Spleen (tissue), 11 donors: ENCODE measurements around the gene CGB5. TPM values are rescaled to one million over a fixed set of nuclear protein-coding genes. Genes with fewer than 3 reads are reported as not detected.

Experiments used
- DNase-seq: peaks from one replicate; pipeline ENCODE4 v3.0.0-alpha.2; 2020
- H3K27ac ChIP-seq, 8 donors: fragments of 200-600 bp; sonication (generic) in 7 of 8; 1 replicate in 4 of 8; 2 replicates in 4 of 8; pipeline versions ENCODE4 v1.5.0 to v1.8.0; 2016 to 2021; ENCODE audit warnings: inconsistent platforms in 4 of 8, mild to moderate bottlenecking in 4 of 8, moderate library complexity in 1 of 8
- H3K27me3 ChIP-seq, 7 donors: fragments of 200-600 bp; sonication (generic) in 6 of 7; replicated peaks in 1 of 7; 1 replicate in 4 of 7; 2 replicates in 3 of 7; pipeline versions ENCODE4 v1.5.0 to v1.8.0; 2016 to 2021; ENCODE audit warnings: inconsistent platforms in 3 of 7, mild to moderate bottlenecking in 1 of 7
- H3K36me3 ChIP-seq, 6 donors: fragments of 200-600 bp; sonication (generic) in 5 of 6; 1 replicate in 4 of 6; 2 replicates in 2 of 6; pipeline versions ENCODE4 v1.5.0 to v1.8.0; 2016 to 2021; ENCODE audit warnings: inconsistent platforms in 2 of 6
- H3K4me1 ChIP-seq, 6 donors: fragments of 200-600 bp; sonication (generic) in 5 of 6; 1 replicate in 3 of 6; 2 replicates in 3 of 6; pipeline versions ENCODE4 v1.5.0 to v1.8.0; 2016 to 2021; ENCODE audit warnings: inconsistent platforms in 3 of 6
- H3K4me3 ChIP-seq, 8 donors: fragments of 200-600 bp; sonication (generic) in 7 of 8; 1 replicate in 4 of 8; 2 replicates in 4 of 8; pipeline versions ENCODE4 v1.5.0 to v1.8.0; 2016 to 2021; ENCODE audit warnings: inconsistent platforms in 4 of 8, mild to moderate bottlenecking in 4 of 8, moderate library complexity in 2 of 8
- H3K9me3 ChIP-seq, 8 donors: fragments of 200-600 bp; sonication (generic) in 7 of 8; 1 replicate in 4 of 8; 2 replicates in 4 of 8; pipeline versions ENCODE4 v1.5.0 to v1.8.0; 2016 to 2021; ENCODE audit warnings: inconsistent platforms in 4 of 8
- CTCF ChIP-seq, 11 experiments: fragments of 200-600 bp in 7 of 11; fragments of 450-650 bp in 4 of 11; sonication (generic) in 4 of 11; IDR thresholded peaks in 8 of 11; conservative IDR thresholded peaks in 3 of 11; 1 replicate in 7 of 11; 2 replicates in 4 of 11; pipeline versions ENCODE4 v1.4.0 to v1.8.0; 2016 to 2021; ENCODE audit warnings: antibody characterized with exemption in 11 of 11, inconsistent platforms in 4 of 11, mild to moderate bottlenecking in 1 of 11
- POLR2A ChIP-seq, 3 donors: fragments of 450-650 bp; IDR thresholded peaks; one replicate each; pipeline ENCODE4 v1.5.1; 2017; ENCODE audit warnings: antibody characterized with exemption in 3 of 3, mild to moderate bottlenecking in 1 of 3
- POLR2AphosphoS5 ChIP-seq, 3 donors: sonication (generic); formaldehyde crosslinking; IDR thresholded peaks; one replicate each; pipeline ENCODE4 v1.5.1; 2017; ENCODE audit warnings: antibody characterized with exemption in 3 of 3
- WGBS, 5 donors: extraction: QIAGEN DNeasy Blood & Tissue Kit in 3 of 5; methylation state at CpG; one replicate each; pipeline versions ENCODE4 v1.1.5 to v1.1.7; 2013 to 2018; 5-methylcytosine and 5-hydroxymethylcytosine counted together
- intact Hi-C: fragments of 100-400 bp; cut with DNase I; formaldehyde crosslinking; loops from one replicate; pipeline ENCODE4 v1.15.0; 2023; ENCODE audit warnings: low total_unique reads
- polyA plus RNA-seq, 3 donors: library from polyadenylated mRNA; stranded (reverse); fragments of 200-250 nt; gene quantifications; one replicate each; pipeline ENCODE4 v1.2.1, GENCODE V29; 2013
- total RNA-seq, 7 donors: library from RNA; depleted of rRNA in 3 of 7; stranded (reverse); fragments of >200 nt in 3 of 7; fragmentation: NEBNext Ultra II Directional in 4 of 7; extraction: Animal tissue kit (Norgen Biotek cat#: 25700) in 4 of 7; gene quantifications; one replicate each; pipeline versions ENCODE4 v1.1.0 to v1.2.1, GENCODE V29; 2016 to 2021
- donor health status: healthy with polysubstance abuse.
- donor health status: DM: no; HTN: no; CAD: no; lungs with moderate emphysema.
- donor health status: DM: no; HTN: no; CAD: no.
- donor health status: Bipolar disorder and iron deficiency.
- donor health status: healthy.
- donor health status: DM: no; HTN: no; CAD: no.
- donor health status: DM: yes; HTN: yes; CAD: no.

Gene CGB5
- total and polyA plus RNA-seq, 10 donors: not detected

- WGBS, 5 donors: 50 to 86% (median 83%) methylated on average over 1 of the region's 1 CpG
- H3K4me1 ChIP-seq: peaks cover 5 to 17% (median 13%) of the 10 kb centered on the region in 6 donors
- peaks cover 0 to 7% (median 0%) of the 10 kb centered on the region in 7 donors for H3K27me3 ChIP-seq
- TF ChIP-seq POLR2A (IDR thresholded peaks at IDR 0.05): no peak
- no peak for TF ChIP-seq POLR2AphosphoS5 (IDR thresholded peaks at IDR 0.05)
- TF ChIP-seq CTCF (IDR thresholded peaks at IDR 0.05 in 8 of 11, conservative IDR thresholded peaks at IDR 0.05 in 3 of 11): no peak
- H3K4me3 ChIP-seq: no peak overlapping the region
- intact Hi-C loops: no loop called here
- no peaks in the 10 kb centered on the region for H3K9me3 ChIP-seq
- H3K27ac ChIP-seq: no peak overlapping the region
- peaks cover 0 to under 1% (median 0%) of the 10 kb centered on the region in 6 donors for H3K36me3 ChIP-seq
- DNase-seq: no peak
Observed at GRCh38 chr19:49081273-49081672, 37.6 kb downstream of the CGB5 start.

GRCh38 chr19:49084206-49085019 is 40.8 kb downstream of the CGB5 start:
- no peaks in the 10 kb centered on the region for H3K9me3 ChIP-seq
- DNase-seq: peak; percentile 78
- peaks cover 21 to 48% (median 41%) of the 10 kb centered on the region in 6 donors for H3K4me1 ChIP-seq
- intact Hi-C loops: no loop called here
- H3K36me3 ChIP-seq: peaks cover 0 to 32% (median 20%) of the 10 kb centered on the region in 6 donors
- peak overlapping the region; percentile 75 to 99 (median 95) for H3K4me3 ChIP-seq
- whole genome bisulfite sequencing, 5 donors: 72 to 78% (median 73%) methylated on average over 26 of the region's 26 CpGs
- peak overlapping the region; percentile 86 to 96 (median 92) for H3K27ac ChIP-seq
- TF ChIP-seq CTCF (IDR thresholded peaks at IDR 0.05 in 8 of 11, conservative IDR thresholded peaks at IDR 0.05 in 3 of 11) (no peak), POLR2A (IDR thresholded peaks at IDR 0.05) (no peak), POLR2AphosphoS5 (IDR thresholded peaks at IDR 0.05) (no peak)
- H3K27me3 ChIP-seq: no peaks in the 10 kb centered on the region

GRCh38 chr19:49085020-49085867 is 41.6 kb downstream of the CGB5 start, which contains the start of gene SNRNP70:
SNRNP70 (plus strand) TSS chr19:49085451; CDS start chr19:49086415, 964 bp downstream.
- TF ChIP-seq CTCF (IDR thresholded peaks at IDR 0.05 in 8 of 11, conservative IDR thresholded peaks at IDR 0.05 in 3 of 11) (peak in 6 of 11 experiments; percentile 3 to 62 (median 32)), POLR2AphosphoS5 (IDR thresholded peaks at IDR 0.05) (peak; percentile 97 to 98 (median 97)), POLR2A (IDR thresholded peaks at IDR 0.05) (peak; percentile 54 to 87 (median 72))
- H3K9me3 ChIP-seq: no peaks in the 10 kb centered on the region
- peak within 1 kb of the TSS; percentile 86 to 96 (median 92) for H3K27ac ChIP-seq
- intact Hi-C loops: no loop called here
- H3K4me3 ChIP-seq: peak within 1 kb of the TSS; percentile 75 to 99 (median 95)
- peaks cover 0 to 40% (median 24%) of the 10 kb centered on the region in 6 donors for H3K36me3 ChIP-seq
- no peaks in the 10 kb centered on the region for H3K27me3 ChIP-seq
- peaks cover 21 to 52% (median 41%) of the 10 kb centered on the region in 6 donors for H3K4me1 ChIP-seq
- 0 to 1% (median 0%) methylated on average over 69 to 89 of the region's 89 CpGs for WGBS, 5 donors
- DNase-seq: peak; percentile 100
